OCI-LY3 (cell line): ENCODE measurements around the gene STRN4.

Experiments
- H2AFZ ChIP-seq: fragments of 200-600, 300-600 bp; shearing (Covaris generic); 2 replicates; pipeline ENCODE4 v1.6.0; 2014; ENCODE audit warnings: antibody characterized with exemption, low read depth, low read length
- H3K27ac ChIP-seq: fragments of 200-600, 300-600 bp; sonication (generic); 2 replicates; pipeline ENCODE4 v1.5.1; 2014; ENCODE audit warnings: mild to moderate bottlenecking, low read length, moderate library complexity, mixed read lengths
- H3K27me3 ChIP-seq: fragments of 200-600, 300-600 bp; sonication (generic); 2 replicates; pipeline ENCODE4 v1.6.1; 2014; ENCODE audit warnings: low read depth, low read length, mixed read lengths
- H3K36me3 ChIP-seq: fragments of 200-600, 300-600 bp; sonication (generic); replicated peaks from 2 replicates; pipeline ENCODE3; 2014; ENCODE audit warnings: low read depth, low read length, mixed read lengths
- H3K4me1 ChIP-seq: fragments of 300-600, 200-600 bp; sonication (generic); 2 replicates; pipeline ENCODE4 v1.6.1; 2014; ENCODE audit warnings: low read length, mixed read lengths
- H3K4me2 ChIP-seq: fragments of 200-600, 300-600 bp; sonication (generic); 2 replicates; pipeline ENCODE4 v1.6.1; 2014; ENCODE audit warnings: low read length, mixed read lengths
- H3K4me3 ChIP-seq: fragments of 300-600, 200-600 bp; sonication (generic); 2 replicates; pipeline ENCODE4 v1.5.1; 2014; ENCODE audit warnings: antibody characterized with exemption, mild to moderate bottlenecking, low read length, moderate library complexity
- H3K79me2 ChIP-seq: fragments of 300-600, 200-600 bp; shearing (Covaris generic); 2 replicates; pipeline ENCODE4 v1.6.1; 2014; ENCODE audit warnings: mild to moderate bottlenecking, low read length, mixed read lengths
- H3K9ac ChIP-seq: fragments of 300-600, 200-600 bp; shearing (Covaris generic); 2 replicates; pipeline ENCODE4 v1.6.0; 2014; ENCODE audit warnings: mild to moderate bottlenecking, low read length, moderate library complexity
- H3K9me3 ChIP-seq: fragments of 200-600, 300-600 bp; shearing (Covaris generic); 2 replicates; pipeline ENCODE4 v1.6.1; 2014; ENCODE audit warnings: low read length, mixed read lengths; ENCODE audit not compliant: insufficient read depth
- H4K20me1 ChIP-seq: fragments of 200-600, 300-600 bp; sonication (generic); 2 replicates; pipeline ENCODE4 v1.6.1; 2016; ENCODE audit warnings: low read length, mixed read lengths; ENCODE audit not compliant: insufficient read depth
- CTCF ChIP-seq: fragments of 200-600, 300-600 bp; sonication (generic); IDR thresholded peaks from 2 replicates; pipeline ENCODE4 v1.5.1; 2014; ENCODE audit warnings: antibody characterized with exemption, low read length, low read depth
- EZH2phosphoT487 ChIP-seq: fragments of 200-600 bp; shearing (Covaris generic); IDR thresholded peaks from 2 replicates; pipeline ENCODE4 v1.6.1; 2018; ENCODE audit warnings: antibody characterized with exemption, mixed run types, low read depth

Gene STRN4

GRCh38 chr19:46727757-46728156, 18.5 kb downstream of the STRN4 start:
- Histone ChIP-seq H3K36me3 (peaks cover 80% of the 10 kb centered on the region), H3K4me2 (no peak overlapping the region), H3K4me3 (no peak overlapping the region), H3K9ac (no peak overlapping the region), H4K20me1 (peaks cover 45% of the 10 kb centered on the region), H3K27ac (no peak overlapping the region), H3K9me3 (no peaks in the 10 kb centered on the region), H2AFZ (no peak overlapping the region), H3K27me3 (no peaks in the 10 kb centered on the region), H3K79me2 (peaks cover 36% of the 10 kb centered on the region), H3K4me1 (no peaks in the 10 kb centered on the region)
- no peak for TF ChIP-seq CTCF
- no peak for TF ChIP-seq EZH2phosphoT487

- Histone ChIP-seq H3K4me3 (no peak overlapping the region), H3K4me2 (no peak overlapping the region), H2AFZ (no peak overlapping the region), H3K79me2 (peaks cover 29% of the 10 kb centered on the region), H3K4me1 (no peaks in the 10 kb centered on the region), H3K9ac (no peak overlapping the region), H3K9me3 (no peaks in the 10 kb centered on the region), H3K27me3 (no peaks in the 10 kb centered on the region), H3K36me3 (peaks cover 81% of the 10 kb centered on the region), H4K20me1 (peaks cover 43% of the 10 kb centered on the region), H3K27ac (no peak overlapping the region)
- TF ChIP-seq CTCF (no peak), EZH2phosphoT487 (no peak)
Measured at GRCh38 chr19:46726971-46727501, 19.2 kb downstream of the STRN4 start.

GRCh38 chr19:46726551-46726950, 19.7 kb downstream of the STRN4 start:
- no peak overlapping the region for H3K4me3 ChIP-seq
- H3K27me3 ChIP-seq, result no peaks in the 10 kb centered on the region
- H3K4me1 ChIP-seq, result no peaks in the 10 kb centered on the region
- no peak for TF ChIP-seq EZH2phosphoT487
- peaks cover 83% of the 10 kb centered on the region for H3K36me3 ChIP-seq
- peaks cover 38% of the 10 kb centered on the region for H4K20me1 ChIP-seq
- no peaks in the 10 kb centered on the region for H3K9me3 ChIP-seq
- peaks cover 24% of the 10 kb centered on the region for H3K79me2 ChIP-seq
- H2AFZ ChIP-seq, result no peak overlapping the region
- H3K9ac ChIP-seq, result no peak overlapping the region
- H3K27ac ChIP-seq, result no peak overlapping the region
- H3K4me2 ChIP-seq, result no peak overlapping the region

GRCh38 chr19:46725859-46726393, 20.3 kb downstream of the STRN4 start:
- Histone ChIP-seq H3K4me2 (no peak overlapping the region), H3K4me1 (no peaks in the 10 kb centered on the region), H3K9ac (no peak overlapping the region), H2AFZ (no peak overlapping the region), H3K36me3 (peaks cover 81% of the 10 kb centered on the region), H3K79me2 (peaks cover 20% of the 10 kb centered on the region), H3K27ac (no peak overlapping the region), H3K27me3 (no peaks in the 10 kb centered on the region), H3K4me3 (no peak overlapping the region), H4K20me1 (peaks cover 33% of the 10 kb centered on the region), H3K9me3 (no peaks in the 10 kb centered on the region)
- TF ChIP-seq CTCF (no peak), EZH2phosphoT487 (no peak)
